NCI-H1092 (cell line): ENCODE measurements around the gene IRF2.
A peak's percentile ranks its signal among the peaks of the same experiment; 100 is the strongest.
"Not testable (repeated sequence)": the region's sequence is repeated elsewhere in the genome, so short reads cannot be mapped to it uniquely, and the experiment has no call there.

Experiments
- DNase-seq: peaks from one replicate; lab custom pipeline; 2025; lab: John Stamatoyannopoulos, UW

The IRF2 gene

GRCh38 chr4:184346682-184347081 is 127.7 kb downstream of the IRF2 start:
- no peak for DNase-seq

DNA sequence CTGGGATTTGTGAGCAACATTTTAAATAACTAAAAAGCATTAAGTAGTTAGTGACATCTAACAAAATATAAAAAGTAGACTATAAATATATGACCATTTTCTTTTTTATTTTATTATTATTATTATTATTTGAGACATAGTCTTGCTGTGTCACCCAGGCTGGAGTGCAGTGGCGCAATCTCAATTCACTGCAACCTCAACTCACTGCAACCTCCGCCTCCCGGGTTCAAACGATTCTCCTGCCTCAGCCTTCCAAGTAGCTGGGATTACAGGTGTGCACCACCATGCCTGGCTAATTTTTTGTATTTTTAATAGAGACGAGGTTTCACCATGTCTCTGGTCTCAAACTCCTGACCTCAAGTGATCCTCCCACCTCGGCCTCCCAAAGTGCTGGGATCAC is 128.1 kb downstream of the IRF2 start:
- not testable (repeated sequence) for DNase-seq

- DNase-seq, result no peak
Observed at GRCh38 chr4:184345573-184345922, 128.8 kb downstream of the IRF2 start.

DNA sequence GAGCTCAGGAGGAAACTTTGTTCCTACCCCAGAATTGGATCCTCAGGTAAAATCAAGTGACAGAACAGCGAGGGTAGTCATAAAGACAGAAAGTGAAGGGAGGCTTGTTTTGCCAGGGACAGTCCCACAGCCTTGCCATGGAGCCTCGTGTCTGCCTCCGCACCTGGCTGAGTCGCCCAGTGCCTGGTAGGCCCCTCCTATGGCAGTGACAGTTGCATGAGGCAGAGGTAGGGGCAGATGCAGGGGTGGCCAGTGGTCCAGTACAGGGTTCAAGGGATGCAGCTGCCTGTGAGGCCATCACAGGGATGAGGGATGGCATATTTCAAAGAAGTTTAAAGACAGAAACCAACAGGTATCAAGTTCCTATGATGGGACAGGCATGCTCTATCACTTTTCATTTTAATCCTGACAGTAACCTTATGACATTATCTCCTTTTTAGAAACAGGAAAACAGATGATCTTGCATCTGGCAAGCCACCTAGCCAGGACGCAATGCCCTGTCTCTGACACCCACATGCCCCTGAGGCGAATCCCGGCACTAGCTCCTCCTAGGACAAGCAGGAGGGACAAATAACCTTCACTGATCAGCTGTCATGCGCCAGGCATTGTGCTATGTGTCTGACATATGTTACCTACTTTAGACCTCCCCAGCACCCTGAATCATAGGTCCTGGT is 129.3 kb downstream of the IRF2 start:
- DNase-seq, result no peak

DNA sequence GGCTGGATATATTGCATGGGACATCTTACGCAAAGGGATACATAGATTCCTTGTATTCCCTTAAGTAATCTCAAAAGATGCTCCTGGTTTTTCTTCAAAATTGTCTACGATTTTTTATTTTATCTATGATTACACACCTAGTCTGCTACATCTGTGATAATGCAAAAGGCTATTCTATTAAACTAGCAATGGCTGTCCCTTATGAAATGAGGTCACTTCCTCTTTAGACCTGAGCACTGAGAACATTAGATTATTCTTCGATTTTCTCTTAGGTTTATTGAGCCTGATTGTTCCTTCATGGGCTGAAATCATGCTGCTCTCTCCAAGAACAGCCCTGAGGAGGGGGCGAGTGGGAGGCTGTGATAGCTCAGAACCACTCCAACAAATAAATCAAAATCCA is 129.9 kb downstream of the IRF2 start:
- DNase-seq, result no peak

- DNase-seq, result peak; percentile 64
Observed at GRCh38 chr4:184343502-184344177, 130.7 kb downstream of the IRF2 start.

DNA sequence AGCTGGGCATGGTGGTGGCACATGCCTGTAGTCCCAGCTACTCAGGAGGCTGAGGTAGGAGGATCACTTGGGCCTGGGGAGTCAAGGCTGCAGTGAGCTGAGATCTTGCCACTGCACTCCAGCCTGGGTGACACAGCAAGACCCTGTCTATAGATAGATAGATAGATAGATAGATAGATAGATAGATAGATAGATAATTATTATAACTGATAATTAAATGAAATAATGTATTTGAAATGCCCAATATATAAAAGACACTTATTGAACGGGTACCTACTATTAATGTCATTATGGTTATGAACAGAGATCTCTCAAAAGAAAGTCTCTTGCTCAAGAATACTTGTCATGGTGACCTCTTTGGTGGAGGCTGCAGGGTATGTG is 131.5 kb downstream of the IRF2 start:
- not testable (repeated sequence) for DNase-seq

DNA sequence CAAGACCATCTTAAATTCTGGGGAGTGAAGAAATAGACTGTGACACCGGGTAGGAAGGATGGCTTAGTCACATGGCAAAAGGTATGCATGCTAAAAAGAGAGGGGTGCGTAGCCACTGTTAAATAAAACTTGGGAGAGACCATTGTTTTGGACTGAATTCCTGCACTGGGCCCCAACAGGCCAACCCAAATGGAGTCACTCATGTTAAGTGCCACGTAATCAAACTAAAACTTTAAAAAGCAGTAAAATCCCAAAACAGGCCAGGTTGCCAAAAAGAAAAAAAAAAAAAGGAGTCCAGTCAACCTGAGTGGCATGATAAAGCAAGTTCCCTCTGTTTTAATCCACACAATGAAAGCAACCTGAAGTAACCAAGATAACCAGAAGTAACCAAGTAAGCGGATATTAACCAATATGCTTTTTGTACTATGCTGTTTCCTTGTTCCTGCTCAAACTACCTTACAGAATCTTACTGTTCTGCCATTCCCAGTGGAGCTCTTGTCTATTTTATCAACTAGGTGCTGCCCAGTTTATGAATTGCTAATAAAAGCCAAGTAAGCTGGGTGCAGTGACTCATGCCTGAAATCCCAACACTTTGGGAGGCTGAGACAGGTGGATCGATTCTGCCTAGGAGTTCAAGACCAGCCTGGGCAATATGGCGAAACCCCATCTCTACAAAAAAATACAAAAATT is 132.0 kb downstream of the IRF2 start:
- DNase-seq, result no peak

DNA sequence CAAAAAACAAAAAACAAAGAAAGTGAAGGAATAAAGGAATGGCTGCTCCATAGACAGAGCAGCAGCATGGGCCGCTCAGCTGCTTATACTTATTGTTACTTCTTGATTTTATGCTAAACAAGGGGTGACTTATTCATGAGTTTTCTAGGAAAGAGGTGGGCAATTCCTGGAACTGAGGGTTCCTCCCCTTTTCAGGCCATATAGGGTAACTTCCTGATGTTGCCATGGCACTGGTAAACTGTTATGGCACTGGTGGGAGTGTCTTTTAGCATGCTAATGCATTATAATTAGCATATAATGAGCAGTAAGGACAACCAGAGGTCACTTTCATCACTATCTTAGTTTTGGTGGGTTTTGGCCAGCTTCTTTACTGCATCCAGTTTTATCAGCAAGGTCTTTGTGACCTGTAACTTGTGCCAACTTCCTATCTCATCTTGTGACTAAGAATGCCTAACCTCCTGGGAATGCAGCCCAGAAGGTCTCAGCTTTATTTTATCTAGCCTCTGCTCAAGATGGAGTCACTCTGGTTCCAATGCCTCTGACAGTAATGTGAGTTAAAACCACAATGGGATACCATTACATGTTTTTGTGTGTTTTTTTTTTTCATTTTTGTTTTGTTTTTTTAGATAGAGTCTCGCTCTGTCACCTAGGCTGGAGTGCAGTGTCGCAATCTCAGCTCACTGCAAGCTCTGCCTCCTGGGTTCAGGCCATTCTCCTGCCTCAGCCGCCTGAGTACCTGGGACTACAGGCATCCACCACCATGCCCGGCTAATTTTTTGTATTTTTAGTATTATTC is 134.8 kb downstream of the IRF2 start:
- DNase-seq, result not testable (repeated sequence)

DNA sequence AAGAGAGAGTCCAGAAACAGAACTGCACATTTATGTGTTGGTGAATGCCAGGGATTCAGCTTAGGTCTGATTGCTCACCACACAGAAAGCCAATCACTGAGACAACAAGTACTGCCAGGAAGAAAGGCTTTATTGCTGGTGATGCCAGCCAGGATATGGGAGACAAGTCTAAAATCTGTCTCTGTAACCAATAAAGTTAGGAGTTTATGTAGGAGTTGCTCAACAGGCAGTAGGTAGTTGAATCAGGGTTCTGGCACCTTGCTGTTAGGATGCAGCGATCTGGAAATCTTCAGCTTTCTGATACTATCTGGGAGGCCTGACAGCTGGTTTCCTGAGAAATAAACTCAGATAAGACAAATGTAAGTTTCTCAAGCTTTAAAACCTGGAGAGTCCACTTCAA is 136.4 kb downstream of the IRF2 start:
- DNase-seq, result no peak
